Fibroblast of lung (primary cell): ENCODE data around the gene BNIP5.

Source experiments
- CTCF ChIP-seq, 2 donors: IDR thresholded peaks in 1 of 2; conservative IDR thresholded peaks in 1 of 2; 1 replicate in 1 of 2; 2 replicates in 1 of 2; pipeline ENCODE4 v1.5.1; 2011 to 2012; ENCODE audit warnings: low read length in 2 of 2, control low read depth in 1 of 2, inconsistent platforms in 1 of 2, low read depth in 1 of 2, mild to moderate bottlenecking in 1 of 2
- EZH2 ChIP-seq: IDR thresholded peaks from 2 replicates; pipeline ENCODE4 v1.5.1; 2012; ENCODE audit warnings: low read length, control low read depth, mild to moderate bottlenecking; ENCODE audit errors: missing control alignments

DNA sequence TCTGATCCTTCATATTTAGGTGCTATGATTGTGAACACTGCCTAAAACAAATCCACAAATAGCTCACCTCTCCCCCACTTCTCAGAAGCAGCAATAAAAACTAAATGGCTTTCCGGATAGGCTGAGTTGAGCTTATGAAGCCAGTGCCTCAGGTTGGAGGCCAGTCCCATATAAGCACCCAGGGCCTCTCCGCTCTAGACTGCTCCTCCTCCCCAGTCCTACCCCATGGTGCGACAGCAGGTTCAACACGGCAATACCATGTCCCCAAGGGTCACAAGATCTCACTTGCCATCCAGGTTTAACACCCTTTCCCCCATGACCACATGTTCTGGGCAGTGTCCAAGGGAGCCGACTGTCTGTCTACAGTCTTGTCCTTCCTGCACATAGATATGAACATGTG is 20.8 kb downstream of the BNIP5 start:
- TF ChIP-seq CTCF (conservative IDR thresholded peaks at IDR 0.05 in 1 of 2, IDR thresholded peaks at IDR 0.05 in 1 of 2; ENCODE audit: low read depth in 1 of 2, low read length in 2 of 2), result no peak
- no peak for TF ChIP-seq EZH2
